K562 (cell line): ENCODE results near the gene DNAH17. TPM values are rescaled to one million over a fixed set of nuclear protein-coding genes. Genes with fewer than 3 reads are reported as not detected.

Source experiments
- ATAC-seq: fragments of 200-7000 bp; cut with Tn5 transposase; 3 replicates; pipeline ENCODE4 v1.9.1; 2020; ENCODE audit warnings: moderate library complexity
- BruUV-seq: library from RNA; stranded (reverse); fragments of 400-500 nt; replicated peaks from 2 replicates; lab custom pipeline; 2021; lab: Mats Ljungman, UMichigan
- CTCF ChIA-PET: fragments of 300-600 bp; formaldehyde crosslinking; extraction: SDS; loops from one replicate; lab custom pipeline; 2021; ENCODE audit warnings: low intra/inter-chr PET ratio; lab: Yijun Ruan, JAX
- POLR2A ChIA-PET: fragments of 300-600, 350-650 bp; sonication (Branson Sonifier 250); formaldehyde crosslinking; extraction: SDS; loops from one replicate; lab custom pipeline; 2021; ENCODE audit warnings: antibody characterized with exemption, inconsistent platforms; lab: Yijun Ruan, JAX
- DNase-seq, 4 experiments: peaks; one replicate each; pipeline versions ENCODE4 v3.0.0 to v3.0.0-alpha.2; 2011 to 2018; ENCODE audit warnings: low spot score in 3 of 4, mixed read lengths in 3 of 4; ENCODE audit errors: extremely low read depth in 1 of 4
- FAIRE-seq: peaks from 2 replicates; lab custom pipeline; 2011; peaks lifted over from hg19 to GRCh38; lab: Jason Lieb, UNC
- H2AFZ ChIP-seq: 2 replicates; pipeline ENCODE4 v1.6.0; 2011; ENCODE audit warnings: low read depth, low read length, control low read depth, inconsistent platforms
- H3K27ac ChIP-seq: fragments of 200-600 bp; 3 replicates; pipeline ENCODE4 v1.8.0; 2011; ENCODE audit warnings: low read depth, mild to moderate bottlenecking, control low read depth, inconsistent platforms, low read length, moderate library complexity, mixed read lengths; ENCODE audit errors: extremely low read depth
- H3K27me3 ChIP-seq, 2 experiments: fragments of 300-600 bp in 1 of 2; 2 replicates in 1 of 2; 3 replicates in 1 of 2; pipeline versions ENCODE4 v1.6.0 to v1.8.0; 2011; ENCODE audit warnings: inconsistent platforms in 2 of 2, low read length in 2 of 2, mild to moderate bottlenecking in 1 of 2, mixed read lengths in 1 of 2, moderate library complexity in 1 of 2; ENCODE audit not compliant: control insufficient read depth in 2 of 2, insufficient read depth in 2 of 2
- H3K36me3 ChIP-seq: fragments of 300-600 bp; 3 replicates; pipeline ENCODE4 v1.8.0; 2011; ENCODE audit warnings: mild to moderate bottlenecking, low read length, inconsistent platforms; ENCODE audit not compliant: control insufficient read depth, insufficient read depth
- H3K4me1 ChIP-seq, 2 experiments: fragments of 200-600 bp in 1 of 2; replicated peaks in 1 of 2; 2 replicates in 1 of 2; 3 replicates in 1 of 2; pipeline versions ENCODE4 v1.5.1 to v1.8.0; 2011; ENCODE audit warnings: inconsistent platforms in 2 of 2, low read length in 2 of 2, mild to moderate bottlenecking in 1 of 2, mixed read lengths in 1 of 2, moderate library complexity in 1 of 2; ENCODE audit not compliant: control insufficient read depth in 2 of 2, insufficient read depth in 2 of 2
- H3K4me2 ChIP-seq: 2 replicates; pipeline ENCODE4 v1.6.1; 2011; ENCODE audit warnings: low read length, control low read depth, inconsistent platforms, mixed read lengths; ENCODE audit not compliant: insufficient read depth
- H3K4me3 ChIP-seq: fragments of 200-600 bp; sonication (generic), shearing (Covaris generic); 2 replicates; pipeline ENCODE4 v1.5.1; 2016; ENCODE audit warnings: control low read depth, inconsistent platforms
- H3K79me2 ChIP-seq: fragments of 200-600 bp; 3 replicates; pipeline ENCODE4 v1.8.0; 2011; ENCODE audit warnings: low read length, inconsistent platforms; ENCODE audit not compliant: control insufficient read depth, insufficient read depth
- H3K9ac ChIP-seq, 2 experiments: 2 replicates each; pipeline versions ENCODE4 v1.6.0 to v1.6.1; 2011; ENCODE audit warnings: low read depth in 2 of 2, low read length in 2 of 2, control low read depth in 1 of 2, inconsistent platforms in 1 of 2, mild to moderate bottlenecking in 1 of 2, mixed read lengths in 1 of 2; ENCODE audit not compliant: insufficient read depth in 1 of 2
- H3K9me1 ChIP-seq: one replicate; pipeline ENCODE4 v1.6.0; 2011; ENCODE audit warnings: inconsistent platforms, mild to moderate bottlenecking, low read length, moderate library complexity; ENCODE audit not compliant: control insufficient read depth, insufficient read depth
- H3K9me3 ChIP-seq: replicated peaks from 2 replicates; pipeline ENCODE4 v1.5.1; 2011; ENCODE audit warnings: low read depth, low read length, inconsistent platforms; ENCODE audit not compliant: control insufficient read depth, insufficient read depth
- H4K20me1 ChIP-seq: replicated peaks from 2 replicates; pipeline ENCODE4 v1.6.1; 2011; ENCODE audit warnings: low read length, inconsistent platforms, mixed read lengths; ENCODE audit not compliant: control insufficient read depth, insufficient read depth
- FOXO4 ChIP-seq: fragments of 450-650 bp; formaldehyde crosslinking; IDR thresholded peaks from 2 replicates; pipeline ENCODE4 v1.4.0; 2020; ENCODE audit warnings: mild to moderate bottlenecking, moderate library complexity
- FUS ChIP-seq: fragments of 200-400 bp; formaldehyde crosslinking; optimal IDR thresholded peaks from 2 replicates; pipeline ENCODE3; 2017; ENCODE audit warnings: low read depth, low read length
- GATA2 ChIP-seq: sonication (generic); formaldehyde crosslinking; IDR thresholded peaks from 2 replicates; pipeline ENCODE4 v1.4.0; 2020; ENCODE audit warnings: mild to moderate bottlenecking, missing genetic modification reagents
- SRF ChIP-seq, 2 experiments: fragments of 250-450, 450-650 bp in 1 of 2; sonication (Bioruptor Pico) in 1 of 2; sonication (generic) in 1 of 2; formaldehyde crosslinking; IDR thresholded peaks; 2 replicates each; pipeline versions ENCODE4 v1.5.0 to v1.5.1; 2020 to 2022; ENCODE audit warnings: mild to moderate bottlenecking in 1 of 2, missing genetic modification reagents in 1 of 2
- WGBS: fragments of 100-300 bp; shearing (Covaris generic); methylation state at CpG from one replicate; pipeline ENCODE4 v1.1.6; 2016; ENCODE audit warnings: low coverage, mixed read lengths; ENCODE audit not compliant: insufficient coverage; ENCODE audit errors: missing lambda C conversion rate; 5-methylcytosine and 5-hydroxymethylcytosine counted together
- in situ Hi-C: fragments of 300-500 bp; cut with MboI; formaldehyde crosslinking; loops from 4 replicates; pipeline ENCODE4 v1.15.0; 2018; ENCODE audit warnings: inconsistent platforms, mixed read lengths
- intact Hi-C: fragments of 100-400 bp; cut with micrococcal nuclease; formaldehyde crosslinking; loops from 2 replicates; pipeline ENCODE4 v1.14.2; 2022
- polyA plus RNA-seq, 8 experiments: library from polyadenylated mRNA; depleted of rRNA in 4 of 8; stranded (reverse) in 5 of 8; unstranded in 3 of 8; fragments of >200 nt; fragmentation: Nextera tagmentation in 2 of 8; fragmentation: Illumina TruSeq in 1 of 8; extraction: Ambion mirVana in 2 of 8; extraction: Trizol in 1 of 8; gene quantifications; 2 replicates each; pipeline versions ENCODE4 v1.2.1 to v1.2.3, GENCODE V29; 2011 to 2014; ENCODE audit warnings: inconsistent platforms in 1 of 8, missing spikeins in 1 of 8
- total RNA-seq, 7 experiments: library from RNA; depleted of rRNA in 6 of 7; stranded (reverse); fragments of >200 nt in 6 of 7; fragmentation: Illumina TruSeq in 2 of 7; extraction: Trizol in 2 of 7; gene quantifications; 2 replicates each; pipeline versions ENCODE4 v1.2.1 to v1.2.3, GENCODE V29; 2011 to 2021; ENCODE audit warnings: low replicate concordance in 1 of 7
- TF ChIP-seq, protein P1 (sequence below): IDR thresholded peaks from 2 replicates; pipeline ENCODE4 v1.6.1; 2011; ENCODE audit not compliant: insufficient read length; ENCODE audit errors: extremely low read depth
- TF ChIP-seq, protein P2 (sequence below): fragments of 250-450 bp; sonication (Bioruptor Pico); IDR thresholded peaks from 2 replicates; pipeline ENCODE4 v1.8.0; 2022; ENCODE audit warnings: moderate library complexity, mild to moderate bottlenecking, inconsistent platforms
- TF ChIP-seq, protein P3 (sequence below): fragments of 450-650 bp; IDR thresholded peaks from 2 replicates; pipeline ENCODE4 v1.6.1; 2016; ENCODE audit warnings: mild to moderate bottlenecking, moderate library complexity

DNAH17 gene
- total and polyA plus RNA-seq, 9 of the 15 experiments (the other 6 are each of a cell fraction or from before 2014, with no cell fraction given), result under 0.01 to 0.06 (median 0.03) TPM; not detected in 5

- Histone ChIP-seq H3K27ac (no peak overlapping the region), H3K4me3 (no peak overlapping the region), H3K27me3 (peaks cover 59 to 68% of the 10 kb centered on the region in 2 experiments), H3K4me1 (peaks cover 0 to 4% of the 10 kb centered on the region in 2 experiments; a peak in 1 of 5 replicates), H2AFZ (no peak overlapping the region), H3K79me2 (no peaks in the 10 kb centered on the region), H3K9me3 (no peaks in the 10 kb centered on the region), H3K36me3 (no peaks in the 10 kb centered on the region), H3K9ac (no peak overlapping the region), H3K4me2 (no peak overlapping the region), H3K9me1 (peaks cover 4% of the 10 kb centered on the region), H4K20me1 (0 out of 2 replicates have a peak, but pooled peaks cover 3% of the 10 kb centered on the region)
- no peak for ATAC-seq
- in situ Hi-C loops (no loop called here), intact Hi-C loops (no loop called here)
- no TSS peak for BruUV-seq
- ChIA-PET CTCF (no interaction called here), POLR2A (no interaction called here)
- WGBS, result 1% methylated on average over 7 of the region's 7 CpGs
- FAIRE-seq, result no peak
- no peak for DNase-seq
- no peak for TF ChIP-seq FOXO4 (CRISPR knock-in tag)
- TF ChIP-seq, protein P1, sequence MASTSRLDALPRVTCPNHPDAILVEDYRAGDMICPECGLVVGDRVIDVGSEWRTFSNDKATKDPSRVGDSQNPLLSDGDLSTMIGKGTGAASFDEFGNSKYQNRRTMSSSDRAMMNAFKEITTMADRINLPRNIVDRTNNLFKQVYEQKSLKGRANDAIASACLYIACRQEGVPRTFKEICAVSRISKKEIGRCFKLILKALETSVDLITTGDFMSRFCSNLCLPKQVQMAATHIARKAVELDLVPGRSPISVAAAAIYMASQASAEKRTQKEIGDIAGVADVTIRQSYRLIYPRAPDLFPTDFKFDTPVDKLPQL, result no peak
- no peak for TF ChIP-seq SRF (CRISPR knock-in tag; IDR thresholded peaks at IDR 0.05)
- TF ChIP-seq, protein P2, sequence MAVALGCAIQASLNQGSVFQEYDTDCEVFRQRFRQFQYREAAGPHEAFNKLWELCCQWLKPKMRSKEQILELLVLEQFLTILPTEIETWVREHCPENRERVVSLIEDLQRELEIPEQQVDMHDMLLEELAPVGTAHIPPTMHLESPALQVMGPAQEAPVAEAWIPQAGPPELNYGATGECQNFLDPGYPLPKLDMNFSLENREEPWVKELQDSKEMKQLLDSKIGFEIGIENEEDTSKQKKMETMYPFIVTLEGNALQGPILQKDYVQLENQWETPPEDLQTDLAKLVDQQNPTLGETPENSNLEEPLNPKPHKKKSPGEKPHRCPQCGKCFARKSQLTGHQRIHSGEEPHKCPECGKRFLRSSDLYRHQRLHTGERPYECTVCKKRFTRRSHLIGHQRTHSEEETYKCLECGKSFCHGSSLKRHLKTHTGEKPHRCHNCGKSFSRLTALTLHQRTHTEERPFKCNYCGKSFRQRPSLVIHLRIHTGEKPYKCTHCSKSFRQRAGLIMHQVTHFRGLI (CRISPR knock-in tag), result no peak
- TF ChIP-seq GATA2 (CRISPR knock-in tag), result no peak
- no peak for TF ChIP-seq FUS
- TF ChIP-seq, protein P3, sequence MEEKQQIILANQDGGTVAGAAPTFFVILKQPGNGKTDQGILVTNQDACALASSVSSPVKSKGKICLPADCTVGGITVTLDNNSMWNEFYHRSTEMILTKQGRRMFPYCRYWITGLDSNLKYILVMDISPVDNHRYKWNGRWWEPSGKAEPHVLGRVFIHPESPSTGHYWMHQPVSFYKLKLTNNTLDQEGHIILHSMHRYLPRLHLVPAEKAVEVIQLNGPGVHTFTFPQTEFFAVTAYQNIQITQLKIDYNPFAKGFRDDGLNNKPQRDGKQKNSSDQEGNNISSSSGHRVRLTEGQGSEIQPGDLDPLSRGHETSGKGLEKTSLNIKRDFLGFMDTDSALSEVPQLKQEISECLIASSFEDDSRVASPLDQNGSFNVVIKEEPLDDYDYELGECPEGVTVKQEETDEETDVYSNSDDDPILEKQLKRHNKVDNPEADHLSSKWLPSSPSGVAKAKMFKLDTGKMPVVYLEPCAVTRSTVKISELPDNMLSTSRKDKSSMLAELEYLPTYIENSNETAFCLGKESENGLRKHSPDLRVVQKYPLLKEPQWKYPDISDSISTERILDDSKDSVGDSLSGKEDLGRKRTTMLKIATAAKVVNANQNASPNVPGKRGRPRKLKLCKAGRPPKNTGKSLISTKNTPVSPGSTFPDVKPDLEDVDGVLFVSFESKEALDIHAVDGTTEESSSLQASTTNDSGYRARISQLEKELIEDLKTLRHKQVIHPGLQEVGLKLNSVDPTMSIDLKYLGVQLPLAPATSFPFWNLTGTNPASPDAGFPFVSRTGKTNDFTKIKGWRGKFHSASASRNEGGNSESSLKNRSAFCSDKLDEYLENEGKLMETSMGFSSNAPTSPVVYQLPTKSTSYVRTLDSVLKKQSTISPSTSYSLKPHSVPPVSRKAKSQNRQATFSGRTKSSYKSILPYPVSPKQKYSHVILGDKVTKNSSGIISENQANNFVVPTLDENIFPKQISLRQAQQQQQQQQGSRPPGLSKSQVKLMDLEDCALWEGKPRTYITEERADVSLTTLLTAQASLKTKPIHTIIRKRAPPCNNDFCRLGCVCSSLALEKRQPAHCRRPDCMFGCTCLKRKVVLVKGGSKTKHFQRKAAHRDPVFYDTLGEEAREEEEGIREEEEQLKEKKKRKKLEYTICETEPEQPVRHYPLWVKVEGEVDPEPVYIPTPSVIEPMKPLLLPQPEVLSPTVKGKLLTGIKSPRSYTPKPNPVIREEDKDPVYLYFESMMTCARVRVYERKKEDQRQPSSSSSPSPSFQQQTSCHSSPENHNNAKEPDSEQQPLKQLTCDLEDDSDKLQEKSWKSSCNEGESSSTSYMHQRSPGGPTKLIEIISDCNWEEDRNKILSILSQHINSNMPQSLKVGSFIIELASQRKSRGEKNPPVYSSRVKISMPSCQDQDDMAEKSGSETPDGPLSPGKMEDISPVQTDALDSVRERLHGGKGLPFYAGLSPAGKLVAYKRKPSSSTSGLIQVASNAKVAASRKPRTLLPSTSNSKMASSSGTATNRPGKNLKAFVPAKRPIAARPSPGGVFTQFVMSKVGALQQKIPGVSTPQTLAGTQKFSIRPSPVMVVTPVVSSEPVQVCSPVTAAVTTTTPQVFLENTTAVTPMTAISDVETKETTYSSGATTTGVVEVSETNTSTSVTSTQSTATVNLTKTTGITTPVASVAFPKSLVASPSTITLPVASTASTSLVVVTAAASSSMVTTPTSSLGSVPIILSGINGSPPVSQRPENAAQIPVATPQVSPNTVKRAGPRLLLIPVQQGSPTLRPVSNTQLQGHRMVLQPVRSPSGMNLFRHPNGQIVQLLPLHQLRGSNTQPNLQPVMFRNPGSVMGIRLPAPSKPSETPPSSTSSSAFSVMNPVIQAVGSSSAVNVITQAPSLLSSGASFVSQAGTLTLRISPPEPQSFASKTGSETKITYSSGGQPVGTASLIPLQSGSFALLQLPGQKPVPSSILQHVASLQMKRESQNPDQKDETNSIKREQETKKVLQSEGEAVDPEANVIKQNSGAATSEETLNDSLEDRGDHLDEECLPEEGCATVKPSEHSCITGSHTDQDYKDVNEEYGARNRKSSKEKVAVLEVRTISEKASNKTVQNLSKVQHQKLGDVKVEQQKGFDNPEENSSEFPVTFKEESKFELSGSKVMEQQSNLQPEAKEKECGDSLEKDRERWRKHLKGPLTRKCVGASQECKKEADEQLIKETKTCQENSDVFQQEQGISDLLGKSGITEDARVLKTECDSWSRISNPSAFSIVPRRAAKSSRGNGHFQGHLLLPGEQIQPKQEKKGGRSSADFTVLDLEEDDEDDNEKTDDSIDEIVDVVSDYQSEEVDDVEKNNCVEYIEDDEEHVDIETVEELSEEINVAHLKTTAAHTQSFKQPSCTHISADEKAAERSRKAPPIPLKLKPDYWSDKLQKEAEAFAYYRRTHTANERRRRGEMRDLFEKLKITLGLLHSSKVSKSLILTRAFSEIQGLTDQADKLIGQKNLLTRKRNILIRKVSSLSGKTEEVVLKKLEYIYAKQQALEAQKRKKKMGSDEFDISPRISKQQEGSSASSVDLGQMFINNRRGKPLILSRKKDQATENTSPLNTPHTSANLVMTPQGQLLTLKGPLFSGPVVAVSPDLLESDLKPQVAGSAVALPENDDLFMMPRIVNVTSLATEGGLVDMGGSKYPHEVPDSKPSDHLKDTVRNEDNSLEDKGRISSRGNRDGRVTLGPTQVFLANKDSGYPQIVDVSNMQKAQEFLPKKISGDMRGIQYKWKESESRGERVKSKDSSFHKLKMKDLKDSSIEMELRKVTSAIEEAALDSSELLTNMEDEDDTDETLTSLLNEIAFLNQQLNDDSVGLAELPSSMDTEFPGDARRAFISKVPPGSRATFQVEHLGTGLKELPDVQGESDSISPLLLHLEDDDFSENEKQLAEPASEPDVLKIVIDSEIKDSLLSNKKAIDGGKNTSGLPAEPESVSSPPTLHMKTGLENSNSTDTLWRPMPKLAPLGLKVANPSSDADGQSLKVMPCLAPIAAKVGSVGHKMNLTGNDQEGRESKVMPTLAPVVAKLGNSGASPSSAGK, result no peak
Measured at GRCh38 chr17:78469443-78469842, 107.8 kb downstream of the DNAH17 start.
